Fibroblast of mammary gland (primary cell): ENCODE data around the gene POFUT2.

ENCODE experiments used
- DNase-seq: peaks from one replicate; pipeline ENCODE4 v3.0.0-alpha.2; 2010; ENCODE audit warnings: low read depth
- H3K4me3 ChIP-seq: 2 replicates; pipeline ENCODE4 v1.5.1; 2011; ENCODE audit warnings: low read depth, mild to moderate bottlenecking, low read length, moderate library complexity; ENCODE audit not compliant: control insufficient read depth
- CTCF ChIP-seq: conservative IDR thresholded peaks from 2 replicates; pipeline ENCODE4 v1.5.1; 2011; ENCODE audit warnings: low read depth, low read length, inconsistent platforms; ENCODE audit not compliant: control insufficient read depth, insufficient read depth

The POFUT2 gene

GRCh38 chr21:45300786-45301520 lies 13.3 kb upstream of the POFUT2 start:
- TF ChIP-seq CTCF = no peak
- DNase-seq = no peak
- H3K4me3 ChIP-seq = no peak overlapping the region

GRCh38 chr21:45299864-45300785 lies 12.4 kb upstream of the POFUT2 start:
- no peak overlapping the region for H3K4me3 ChIP-seq
- TF ChIP-seq CTCF = no peak
- DNase-seq = no peak

- H3K4me3 ChIP-seq = no peak overlapping the region
- no peak for TF ChIP-seq CTCF
- no peak for DNase-seq
These were observed 11.6 kb upstream of the POFUT2 start for GRCh38 chr21:45299026-45299863.

GRCh38 chr21:45297869-45298268 lies 10.2 kb upstream of the POFUT2 start:
- no peak overlapping the region for H3K4me3 ChIP-seq
- TF ChIP-seq CTCF = no peak
- no peak for DNase-seq

- DNase-seq = no peak
- H3K4me3 ChIP-seq = no peak overlapping the region
- no peak for TF ChIP-seq CTCF
These were observed 9.6 kb upstream of the POFUT2 start for GRCh38 chr21:45297329-45297728.

GRCh38 chr21:45296638-45297037 lies 8.9 kb upstream of the POFUT2 start:
- no peak for DNase-seq
- no peak for TF ChIP-seq CTCF
- no peak overlapping the region for H3K4me3 ChIP-seq
